ENCODE measurements around the gene HNRNPA2B1. TPM values are rescaled to one million over a fixed set of nuclear protein-coding genes. Genes with fewer than 3 reads are reported as not detected.
A peak's percentile ranks its signal among the peaks of the same experiment; 100 is the strongest.

The HNRNPA2B1 gene
- total RNA-seq, result 62.7 and 107 TPM in 2 replicates

- Histone ChIP-seq H3K4me3 (ENCODE audit: low read depth, low read length) (peak within 1 kb of the TSS; percentile 99), H3K27me3 (ENCODE audit: control insufficient read depth, insufficient read depth, low read length) (no peaks in the 10 kb centered on the region), H3K36me3 (ENCODE audit: control insufficient read depth, insufficient read depth, low read length) (peaks cover 7% of the 10 kb centered on the region)
- peak; percentile 93 for DNase-seq (ENCODE audit: low read depth)
- TF ChIP-seq CTCF (IDR thresholded peaks at IDR 0.05; ENCODE audit: insufficient read depth, low read length, severe bottlenecking), result no peak
- no peak for FAIRE-seq
Observed at GRCh38 chr7:26200444-26201246, at the start of gene HNRNPA2B1. Gene HNRNPA2B1 (minus strand): TSS chr7:26200746. CDS start chr7:26200577, 169 bp downstream.

GRCh38 chr7:26250239-26250638 lies 49.7 kb upstream of the HNRNPA2B1 start:
- no peak for DNase-seq (ENCODE audit: low read depth)
- no peak for FAIRE-seq
- Histone ChIP-seq H3K36me3 (ENCODE audit: control insufficient read depth, insufficient read depth, low read length) (no peaks in the 10 kb centered on the region), H3K27me3 (ENCODE audit: control insufficient read depth, insufficient read depth, low read length) (no peaks in the 10 kb centered on the region), H3K4me3 (ENCODE audit: low read depth, low read length) (no peak overlapping the region)
- TF ChIP-seq CTCF (IDR thresholded peaks at IDR 0.05; ENCODE audit: insufficient read depth, low read length, severe bottlenecking), result no peak

GRCh38 chr7:26245150-26245549 lies 44.6 kb upstream of the HNRNPA2B1 start:
- Histone ChIP-seq H3K36me3 (ENCODE audit: control insufficient read depth, insufficient read depth, low read length) (no peaks in the 10 kb centered on the region), H3K27me3 (ENCODE audit: control insufficient read depth, insufficient read depth, low read length) (no peaks in the 10 kb centered on the region), H3K4me3 (ENCODE audit: low read depth, low read length) (no peak overlapping the region)
- FAIRE-seq (no peak), DNase-seq (ENCODE audit: low read depth) (no peak)
- no peak for TF ChIP-seq CTCF (IDR thresholded peaks at IDR 0.05; ENCODE audit: insufficient read depth, low read length, severe bottlenecking)

- no peak overlapping the region for H3K4me3 ChIP-seq (ENCODE audit: low read depth, low read length)
- H3K27me3 ChIP-seq (ENCODE audit: control insufficient read depth, insufficient read depth, low read length), result no peaks in the 10 kb centered on the region
- FAIRE-seq (no peak), DNase-seq (ENCODE audit: low read depth) (no peak)
- H3K36me3 ChIP-seq (ENCODE audit: control insufficient read depth, insufficient read depth, low read length), result no peaks in the 10 kb centered on the region
- no peak for TF ChIP-seq CTCF (IDR thresholded peaks at IDR 0.05; ENCODE audit: insufficient read depth, low read length, severe bottlenecking)
Observed at GRCh38 chr7:26238032-26238431, 37.5 kb upstream of the HNRNPA2B1 start.

- DNase-seq (ENCODE audit: low read depth) (peak; percentile 9), FAIRE-seq (no peak)
- Histone ChIP-seq H3K4me3 (ENCODE audit: low read depth, low read length) (no peak overlapping the region), H3K36me3 (ENCODE audit: control insufficient read depth, insufficient read depth, low read length) (no peaks in the 10 kb centered on the region), H3K27me3 (ENCODE audit: control insufficient read depth, insufficient read depth, low read length) (no peaks in the 10 kb centered on the region)
- TF ChIP-seq CTCF (IDR thresholded peaks at IDR 0.05; ENCODE audit: insufficient read depth, low read length, severe bottlenecking), result no peak
Observed at GRCh38 chr7:26237035-26237807, 36.7 kb upstream of the HNRNPA2B1 start.

Data from bronchial epithelial cell (primary cell).